GM21529 (cell line): ENCODE data around the gene TOR1AIP1.
"Not testable (repeated sequence)": the region's sequence is repeated elsewhere in the genome, so short reads cannot be mapped to it uniquely, and the experiment has no call there.

Experiments
- ATAC-seq: cut with Tn5 transposase; IDR thresholded peaks from one replicate; pipeline ENCODE4 v1.9.1; 2021; ENCODE audit not compliant: unreplicated experiment

TOR1AIP1 gene

GRCh38 chr1:179882253-179883039 is at the start of gene TOR1AIP1:
TOR1AIP1 (plus strand) TSS chr1:179882285; CDS start chr1:179882503, 218 bp downstream.
- peak; percentile 70 for ATAC-seq

- not testable (repeated sequence) for ATAC-seq
These were observed 45.2 kb upstream of the TOR1AIP1 start for GRCh38 chr1:179836686-179837445.

- ATAC-seq: no peak
These were observed 42.0 kb upstream of the TOR1AIP1 start for GRCh38 chr1:179840107-179840506.

- ATAC-seq: no peak
These were observed 33.9 kb upstream of the TOR1AIP1 start for GRCh38 chr1:179848233-179848632.

- no peak for ATAC-seq
These were observed 29.0 kb upstream of the TOR1AIP1 start for GRCh38 chr1:179853102-179853501.

- ATAC-seq: not testable (repeated sequence)
These were observed 26.3 kb upstream of the TOR1AIP1 start for GRCh38 chr1:179855831-179856230.

- no peak for ATAC-seq
These were observed 25.8 kb upstream of the TOR1AIP1 start for GRCh38 chr1:179856296-179856695.

GRCh38 chr1:179857009-179857408 is 25.1 kb upstream of the TOR1AIP1 start:
- ATAC-seq: no peak

- no peak for ATAC-seq
These were observed 21.4 kb upstream of the TOR1AIP1 start for GRCh38 chr1:179860652-179861051.

- no peak for ATAC-seq
These were observed 16.7 kb upstream of the TOR1AIP1 start for GRCh38 chr1:179865377-179865776.

- no peak for ATAC-seq
These were observed 15.5 kb upstream of the TOR1AIP1 start for GRCh38 chr1:179866616-179867015.

- ATAC-seq: peak; percentile 81
These were observed 14.4 kb upstream of the TOR1AIP1 start for GRCh38 chr1:179867493-179868330.

GRCh38 chr1:179870870-179871269 is 11.2 kb upstream of the TOR1AIP1 start:
- ATAC-seq: no peak

- ATAC-seq: no peak
These were observed 10.1 kb upstream of the TOR1AIP1 start for GRCh38 chr1:179871940-179872339.

- ATAC-seq: no peak
These were observed 9.5 kb upstream of the TOR1AIP1 start for GRCh38 chr1:179872558-179872957.

GRCh38 chr1:179873438-179873851 is 8.6 kb upstream of the TOR1AIP1 start:
- no peak for ATAC-seq

GRCh38 chr1:179875596-179876299 is 6.3 kb upstream of the TOR1AIP1 start:
- no peak for ATAC-seq

- ATAC-seq: no peak
These were observed 5.8 kb upstream of the TOR1AIP1 start for GRCh38 chr1:179876300-179876715.

- peak; percentile 70 for ATAC-seq
These were observed 4.4 kb upstream of the TOR1AIP1 start, which contains the start of gene TOR1AIP2 for GRCh38 chr1:179877586-179878265. TOR1AIP2 (minus strand) TSS chr1:179877803; CDS start chr1:179852665, 25,138 bp downstream.

GRCh38 chr1:179879797-179880196 is 2.3 kb upstream of the TOR1AIP1 start:
- ATAC-seq: no peak
